GM19099 (cell line): ENCODE results near the gene SEC24D.

Source experiments
- POLR2A ChIP-seq: IDR thresholded peaks from 3 replicates; pipeline ENCODE4 v1.6.1; 2011; ENCODE audit warnings: low read depth; ENCODE audit not compliant: insufficient read length; ENCODE audit errors: extremely low read depth

Gene SEC24D

DNA sequence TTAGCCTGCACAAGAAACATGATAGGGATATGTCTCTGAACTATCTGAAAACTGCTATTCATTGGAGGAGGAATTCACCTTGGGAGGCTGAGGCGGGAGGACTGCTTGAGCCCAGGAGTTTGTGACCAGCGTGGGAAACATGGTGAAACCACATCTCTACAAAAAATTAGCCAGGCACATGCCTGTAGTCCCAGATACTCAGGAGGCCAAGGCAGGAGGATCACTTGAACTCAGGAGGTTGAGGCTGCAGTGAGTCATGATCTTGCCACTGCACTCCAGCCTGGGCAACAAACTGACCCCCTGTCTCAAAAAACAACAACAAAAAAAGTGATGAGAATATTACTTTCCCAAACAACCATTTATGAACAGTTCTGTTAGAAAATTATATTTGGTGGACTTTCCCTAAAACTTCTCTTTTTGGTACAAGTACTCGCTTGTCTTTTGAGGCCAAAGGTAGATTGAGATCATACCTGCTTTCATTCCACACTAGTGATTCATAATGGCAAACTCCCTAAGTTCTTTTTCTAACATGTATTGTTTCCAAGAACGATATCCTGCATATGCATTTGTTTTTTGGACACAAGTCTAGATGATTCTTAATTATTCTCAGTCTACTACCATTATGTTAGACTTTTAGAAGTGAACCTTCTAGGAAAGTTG lies 117.3 kb downstream of the SEC24D start:
- no peak for TF ChIP-seq POLR2A

DNA sequence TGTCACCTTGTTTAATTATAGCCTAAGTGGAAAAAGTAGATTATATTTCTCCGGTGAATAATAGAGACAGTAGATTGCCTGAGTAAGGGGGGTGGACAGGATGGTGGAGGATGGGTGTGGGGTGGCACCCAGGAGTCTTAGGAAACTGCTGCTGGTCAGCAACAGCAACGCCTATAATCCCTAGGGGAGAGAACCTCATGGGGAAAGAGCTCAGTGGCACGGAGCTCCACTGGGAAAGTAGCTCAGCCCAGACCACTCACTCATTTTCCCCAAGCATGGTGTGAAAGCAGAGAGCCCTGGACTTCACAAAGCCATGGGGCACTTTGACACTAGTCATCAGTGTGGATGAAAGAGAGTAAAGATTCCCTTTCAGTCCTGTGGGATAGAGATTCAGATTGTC lies 119.6 kb downstream of the SEC24D start:
- TF ChIP-seq POLR2A, result no peak

DNA sequence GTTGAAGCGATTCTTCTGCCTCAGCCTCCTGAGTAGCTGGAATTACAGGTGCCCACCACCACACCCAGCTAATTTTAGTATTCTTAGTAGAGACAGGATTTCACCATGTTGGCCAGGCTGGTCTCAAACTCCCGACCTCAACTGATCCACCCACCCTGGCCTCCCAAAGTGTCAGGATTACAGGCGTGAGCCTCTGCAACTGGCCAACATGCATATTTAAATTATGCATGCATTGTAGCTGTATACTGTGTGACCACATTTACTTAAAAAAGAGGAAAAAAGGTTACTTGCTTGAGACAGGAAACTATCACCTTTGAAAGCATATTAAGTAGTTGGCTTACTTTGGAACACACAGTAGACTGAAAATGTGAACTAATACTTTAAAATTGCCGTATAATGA lies 121.2 kb downstream of the SEC24D start:
- no peak for TF ChIP-seq POLR2A

DNA sequence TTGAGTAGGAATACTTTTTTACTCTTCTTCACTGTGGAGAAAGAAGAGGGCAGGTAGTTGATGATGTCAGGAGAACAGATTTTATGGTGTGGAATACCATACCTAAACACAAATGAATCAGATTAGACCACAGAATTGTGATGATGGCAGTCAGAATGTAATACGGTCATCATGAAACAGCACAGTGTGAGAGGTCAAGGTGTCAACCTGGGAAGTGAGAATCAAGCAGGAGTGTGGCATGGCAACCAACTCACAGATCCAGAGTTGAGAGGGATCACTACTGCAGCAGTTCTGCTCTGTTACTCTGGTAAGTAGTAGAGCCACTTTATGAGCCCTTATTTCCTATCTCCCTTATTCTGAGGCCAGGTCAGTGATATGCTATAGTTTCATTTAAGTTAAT lies 123.1 kb downstream of the SEC24D start:
- no peak for TF ChIP-seq POLR2A

DNA sequence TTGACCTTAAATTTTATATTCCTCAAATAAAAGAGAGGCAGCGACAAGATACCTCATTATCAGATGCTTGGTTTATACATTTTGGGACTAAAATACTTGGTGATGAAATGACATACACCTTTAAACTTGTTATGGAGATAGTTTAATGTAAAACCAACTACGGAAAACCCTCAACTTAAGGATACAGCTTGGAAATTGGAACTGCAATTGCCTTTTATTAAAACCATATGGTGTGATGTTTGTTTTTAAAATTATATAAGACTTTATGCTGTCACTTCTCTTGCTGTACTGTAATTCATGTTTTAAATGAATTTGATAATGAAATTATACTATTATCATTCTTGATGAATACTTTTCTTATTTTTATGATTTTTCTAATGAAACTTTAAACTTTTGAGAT lies 124.9 kb downstream of the SEC24D start:
- no peak for TF ChIP-seq POLR2A

DNA sequence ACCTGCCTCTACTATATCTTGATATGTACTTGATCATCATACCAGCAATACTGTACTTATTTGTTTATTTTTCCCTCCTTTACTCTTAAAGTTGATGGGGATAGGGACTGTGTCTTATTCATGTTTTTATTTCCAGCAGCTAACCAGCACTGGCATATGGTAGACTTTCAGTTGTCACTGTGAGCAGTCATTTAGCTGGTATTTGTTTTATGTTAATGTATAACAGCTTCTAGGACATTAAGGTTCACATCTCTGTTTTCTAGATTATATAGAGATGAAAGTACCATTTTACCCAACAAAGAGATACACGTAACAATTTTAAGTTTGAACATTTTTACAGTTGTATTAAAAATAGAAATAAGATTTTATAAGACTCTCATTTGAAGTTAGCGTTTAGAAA lies 132.8 kb downstream of the SEC24D start:
- no peak for TF ChIP-seq POLR2A

DNA sequence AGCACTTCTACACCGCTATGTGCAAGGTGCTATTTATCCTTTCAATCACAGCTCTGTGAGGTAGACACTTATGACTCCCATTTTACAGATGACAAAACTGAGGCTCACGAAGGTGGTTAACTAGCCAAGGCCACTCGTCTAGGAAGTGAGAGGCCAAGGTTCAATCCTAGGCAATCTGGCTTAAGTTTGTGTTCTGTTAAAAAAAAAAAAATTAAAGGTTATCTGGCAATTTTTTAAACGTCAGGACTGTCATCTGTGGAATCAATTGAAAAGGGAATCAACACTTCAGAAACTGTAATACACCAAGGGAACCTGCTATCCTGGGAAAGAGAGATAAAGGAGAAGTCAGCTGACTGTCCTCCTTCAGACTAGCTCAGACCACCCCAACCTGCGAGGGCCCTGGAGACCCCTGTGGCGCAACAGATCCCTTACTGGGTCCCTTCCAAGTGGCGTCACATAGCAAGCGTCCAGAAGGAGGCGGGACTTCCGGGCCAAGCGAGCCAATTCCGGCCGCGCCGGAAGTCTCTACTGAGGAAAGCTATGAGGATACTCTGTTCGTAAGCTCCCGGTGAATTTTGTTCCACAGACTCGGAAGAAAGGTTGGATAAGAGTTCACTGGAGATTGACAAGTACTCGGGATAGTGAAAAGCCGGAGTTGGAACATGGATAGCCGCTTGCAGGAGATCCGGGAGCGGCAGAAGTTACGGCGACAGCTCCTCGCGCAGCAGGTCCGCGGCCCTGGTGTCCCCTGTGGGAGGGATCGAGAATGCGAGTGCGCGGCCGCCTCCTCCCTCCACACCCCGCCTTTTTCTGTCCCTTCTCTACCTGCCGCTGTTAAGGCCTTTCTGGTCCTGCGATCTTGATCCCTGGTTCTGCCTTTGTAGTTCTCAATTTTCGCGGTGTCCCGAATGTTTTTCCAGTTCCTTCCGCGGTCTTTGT lies 150.8 kb downstream of the SEC24D start, which contains the start of gene METTL14:
METTL14 (plus strand) TSS at position 520 of the 939 bp plus-strand sequence; CDS start at position 663, 143 bp downstream.
- peak; percentile 88 for TF ChIP-seq POLR2A

DNA sequence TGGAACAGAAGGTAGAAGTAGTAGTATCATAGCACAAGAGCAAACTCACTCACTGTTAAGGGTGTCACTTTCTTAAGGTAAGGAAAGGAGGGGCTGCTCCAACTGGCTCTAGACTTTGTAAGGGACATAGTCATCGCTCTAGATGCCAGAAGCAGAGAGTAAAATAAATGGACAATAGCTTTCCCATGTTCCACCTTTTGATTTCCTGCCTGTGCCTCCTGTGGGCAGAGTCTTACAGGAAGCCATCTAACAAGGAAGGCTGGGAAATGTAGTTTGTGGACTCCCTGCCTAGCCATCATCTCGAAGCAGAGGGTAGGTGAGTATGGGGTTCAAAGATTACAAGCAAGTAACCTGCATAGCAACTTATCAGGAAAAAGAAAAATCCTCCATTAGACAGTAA lies 152.4 kb downstream of the SEC24D start:
- TF ChIP-seq POLR2A, result no peak

DNA sequence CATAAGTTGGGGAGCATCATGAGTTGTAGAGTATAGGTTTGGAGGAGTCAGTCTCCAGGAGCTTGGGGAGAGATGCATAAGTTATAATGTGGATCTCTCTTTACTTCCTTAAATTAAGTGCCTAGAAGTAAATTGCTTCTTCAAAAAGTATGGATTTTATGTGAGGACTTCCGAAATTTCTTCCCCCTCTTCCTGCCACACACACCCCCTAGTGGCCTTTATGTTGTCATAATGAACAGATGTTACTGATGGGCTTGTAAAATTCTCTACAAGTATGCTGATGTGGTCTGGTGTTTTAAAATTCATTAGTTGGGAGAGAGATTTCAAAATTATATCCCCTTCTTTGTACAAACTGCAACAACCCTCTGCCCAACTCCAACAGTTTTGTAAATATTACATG lies 153.0 kb downstream of the SEC24D start:
- TF ChIP-seq POLR2A, result no peak

DNA sequence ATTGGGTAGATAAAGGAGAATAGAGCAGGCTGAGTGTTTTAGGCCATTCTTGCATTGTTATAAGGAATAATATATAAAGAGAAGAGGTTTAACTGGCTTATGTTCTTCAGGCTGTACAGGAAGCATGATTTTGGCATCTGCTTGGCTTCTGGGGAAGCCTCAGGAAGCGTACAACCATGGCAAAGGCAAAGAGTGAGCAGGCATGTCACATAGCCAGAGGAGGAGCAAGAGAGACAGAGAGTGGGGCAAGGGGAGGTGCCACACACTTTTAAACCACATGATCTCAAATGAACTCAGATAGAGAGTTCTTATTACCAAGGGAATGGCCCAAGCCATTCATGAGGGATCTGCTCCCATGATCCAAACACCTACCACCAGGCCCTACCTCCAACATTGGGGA lies 155.1 kb downstream of the SEC24D start:
- TF ChIP-seq POLR2A, result no peak

DNA sequence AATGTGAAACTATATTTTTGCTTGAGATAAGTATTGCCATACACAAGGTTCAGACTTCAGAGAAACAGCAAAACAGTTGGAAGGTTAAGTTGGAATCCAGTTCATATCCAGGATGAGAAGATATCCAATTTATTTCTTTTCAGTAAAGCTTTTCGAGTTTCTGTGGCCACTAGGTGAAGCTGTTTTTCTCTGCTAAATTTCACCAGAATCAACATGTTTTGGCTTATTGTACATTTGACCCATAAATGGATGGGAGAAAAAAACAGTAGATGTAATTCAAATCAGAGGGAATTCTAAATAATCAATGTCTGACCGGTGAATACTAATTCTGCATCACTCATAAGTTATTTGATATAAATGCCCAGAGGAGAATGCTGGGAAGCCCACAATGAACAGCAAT lies 159.8 kb downstream of the SEC24D start:
- no peak for TF ChIP-seq POLR2A
